Osteoblast (primary cell): ENCODE data around the gene CREB5. TPM values are rescaled to one million over a fixed set of nuclear protein-coding genes. Genes with fewer than 3 reads are reported as not detected.

Experiments used
- DNase-seq: peaks from one replicate; pipeline ENCODE4 v3.0.0; 2011; ENCODE audit warnings: low spot score, mixed read lengths; ENCODE audit not compliant: insufficient read length; ENCODE audit errors: missing footprints
- H2AFZ ChIP-seq: 2 replicates; pipeline ENCODE4 v1.6.0; 2011; ENCODE audit warnings: mild to moderate bottlenecking, low read length
- H3K27ac ChIP-seq: 2 replicates; pipeline ENCODE4 v1.5.1; 2011; ENCODE audit warnings: mild to moderate bottlenecking, low read depth, low read length, moderate library complexity
- H3K27me3 ChIP-seq: 2 replicates; pipeline ENCODE4 v1.6.0; 2012; ENCODE audit warnings: mild to moderate bottlenecking, control low read depth, inconsistent platforms, low read length, moderate library complexity; ENCODE audit not compliant: insufficient read depth
- H3K36me3 ChIP-seq: 2 replicates; pipeline ENCODE4 v1.5.1; 2011; ENCODE audit warnings: mild to moderate bottlenecking, low read length, control low read depth, moderate library complexity; ENCODE audit not compliant: insufficient read depth
- H3K4me1 ChIP-seq: 2 replicates; pipeline ENCODE4 v1.5.1; 2011; ENCODE audit warnings: mild to moderate bottlenecking, low read length, control low read depth, moderate library complexity; ENCODE audit not compliant: insufficient read depth
- H3K4me2 ChIP-seq: 2 replicates; pipeline ENCODE4 v1.6.0; 2011; ENCODE audit warnings: mild to moderate bottlenecking, low read length; ENCODE audit not compliant: insufficient read depth
- H3K4me3 ChIP-seq: fragments of 200-600 bp; sonication (generic); 3 replicates; pipeline ENCODE4 v1.5.1; 2012; ENCODE audit warnings: mild to moderate bottlenecking, low read length, inconsistent platforms; ENCODE audit not compliant: insufficient read depth
- H3K79me2 ChIP-seq: 2 replicates; pipeline ENCODE4 v1.6.0; 2012; ENCODE audit warnings: mild to moderate bottlenecking, low read length, control low read depth, inconsistent platforms; ENCODE audit not compliant: insufficient read depth
- H3K9me3 ChIP-seq: 2 replicates; pipeline ENCODE4 v1.5.1; 2011; ENCODE audit warnings: low read depth, low read length, control low read depth
- H4K20me1 ChIP-seq: 2 replicates; pipeline ENCODE4 v1.6.0; 2012; ENCODE audit warnings: mild to moderate bottlenecking, low read length, control low read depth; ENCODE audit not compliant: insufficient read depth
- total RNA-seq: library from RNA; depleted of rRNA; stranded (reverse); fragments of >200 nt; gene quantifications from 2 replicates; pipeline ENCODE4 v1.2.3, GENCODE V29; 2012
- TF ChIP-seq, protein P1 (sequence below): IDR thresholded peaks from 2 replicates; pipeline ENCODE4 v1.5.1; 2011; ENCODE audit warnings: mild to moderate bottlenecking, low read depth, low read length, moderate library complexity; ENCODE audit errors: extremely low read depth

CREB5 gene
- total RNA-seq, 1 donor, result 5.1 TPM

DNA sequence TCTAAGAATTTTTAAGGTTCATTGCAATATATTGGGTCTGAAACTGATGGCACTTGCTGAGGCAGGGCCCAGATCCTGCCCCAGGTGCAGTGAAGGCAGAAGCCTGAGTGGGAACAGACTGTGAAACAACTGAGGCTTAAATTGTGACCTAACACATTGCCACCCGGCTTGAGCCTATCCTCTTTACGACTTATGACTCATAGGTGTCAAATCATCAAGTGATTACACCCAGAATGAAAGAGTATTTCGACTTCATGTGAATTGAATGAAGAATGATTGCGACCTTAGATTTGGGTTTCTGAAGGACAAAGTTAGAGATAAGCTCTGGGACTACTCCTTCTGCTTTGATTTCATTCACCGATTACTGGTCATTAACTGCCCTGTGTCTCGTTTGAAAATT, 200.9 kb downstream of the CREB5 start:
- TF ChIP-seq, protein P1, sequence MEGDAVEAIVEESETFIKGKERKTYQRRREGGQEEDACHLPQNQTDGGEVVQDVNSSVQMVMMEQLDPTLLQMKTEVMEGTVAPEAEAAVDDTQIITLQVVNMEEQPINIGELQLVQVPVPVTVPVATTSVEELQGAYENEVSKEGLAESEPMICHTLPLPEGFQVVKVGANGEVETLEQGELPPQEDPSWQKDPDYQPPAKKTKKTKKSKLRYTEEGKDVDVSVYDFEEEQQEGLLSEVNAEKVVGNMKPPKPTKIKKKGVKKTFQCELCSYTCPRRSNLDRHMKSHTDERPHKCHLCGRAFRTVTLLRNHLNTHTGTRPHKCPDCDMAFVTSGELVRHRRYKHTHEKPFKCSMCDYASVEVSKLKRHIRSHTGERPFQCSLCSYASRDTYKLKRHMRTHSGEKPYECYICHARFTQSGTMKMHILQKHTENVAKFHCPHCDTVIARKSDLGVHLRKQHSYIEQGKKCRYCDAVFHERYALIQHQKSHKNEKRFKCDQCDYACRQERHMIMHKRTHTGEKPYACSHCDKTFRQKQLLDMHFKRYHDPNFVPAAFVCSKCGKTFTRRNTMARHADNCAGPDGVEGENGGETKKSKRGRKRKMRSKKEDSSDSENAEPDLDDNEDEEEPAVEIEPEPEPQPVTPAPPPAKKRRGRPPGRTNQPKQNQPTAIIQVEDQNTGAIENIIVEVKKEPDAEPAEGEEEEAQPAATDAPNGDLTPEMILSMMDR, result no peak
- H3K79me2 ChIP-seq, result no peaks in the 10 kb centered on the region
- H3K4me1 ChIP-seq, result peaks cover 4% of the 10 kb centered on the region
- no peaks in the 10 kb centered on the region for H3K36me3 ChIP-seq
- DNase-seq, result no peak
- H3K27ac ChIP-seq, result no peak overlapping the region
- no peaks in the 10 kb centered on the region for H4K20me1 ChIP-seq
- no peaks in the 10 kb centered on the region for H3K27me3 ChIP-seq
- H3K4me2 ChIP-seq, result no peak overlapping the region
- no peaks in the 10 kb centered on the region for H3K9me3 ChIP-seq
- no peak overlapping the region for H2AFZ ChIP-seq
- H3K4me3 ChIP-seq, result no peak overlapping the region

DNA sequence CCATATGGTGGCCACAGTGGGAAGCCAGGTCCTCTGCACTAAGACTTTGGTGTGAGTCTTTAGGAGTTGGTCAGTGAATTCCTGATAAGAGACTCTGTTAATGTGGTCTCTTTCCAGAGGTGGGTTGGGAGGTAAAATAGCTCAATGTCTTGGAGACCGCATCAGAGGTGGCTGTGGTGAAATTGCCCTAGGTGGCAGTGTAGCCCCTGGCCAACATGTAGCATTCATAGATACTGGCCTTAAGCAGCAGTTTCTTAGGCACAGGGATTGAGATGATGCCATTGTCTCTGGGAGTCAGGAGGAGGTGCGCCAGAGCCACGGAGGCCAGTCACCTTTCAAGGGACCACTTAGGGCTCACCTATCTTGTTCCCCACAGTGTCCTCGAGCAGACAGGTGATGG, 202.8 kb downstream of the CREB5 start:
- H3K36me3 ChIP-seq, result no peaks in the 10 kb centered on the region
- no peaks in the 10 kb centered on the region for H3K27me3 ChIP-seq
- H4K20me1 ChIP-seq, result no peaks in the 10 kb centered on the region
- H3K4me3 ChIP-seq, result no peak overlapping the region
- no peaks in the 10 kb centered on the region for H3K4me1 ChIP-seq
- no peaks in the 10 kb centered on the region for H3K79me2 ChIP-seq
- H3K27ac ChIP-seq, result no peak overlapping the region
- TF ChIP-seq, protein P1, result no peak
- no peak for DNase-seq
- H2AFZ ChIP-seq, result no peak overlapping the region
- no peak overlapping the region for H3K4me2 ChIP-seq
- H3K9me3 ChIP-seq, result no peaks in the 10 kb centered on the region

DNA sequence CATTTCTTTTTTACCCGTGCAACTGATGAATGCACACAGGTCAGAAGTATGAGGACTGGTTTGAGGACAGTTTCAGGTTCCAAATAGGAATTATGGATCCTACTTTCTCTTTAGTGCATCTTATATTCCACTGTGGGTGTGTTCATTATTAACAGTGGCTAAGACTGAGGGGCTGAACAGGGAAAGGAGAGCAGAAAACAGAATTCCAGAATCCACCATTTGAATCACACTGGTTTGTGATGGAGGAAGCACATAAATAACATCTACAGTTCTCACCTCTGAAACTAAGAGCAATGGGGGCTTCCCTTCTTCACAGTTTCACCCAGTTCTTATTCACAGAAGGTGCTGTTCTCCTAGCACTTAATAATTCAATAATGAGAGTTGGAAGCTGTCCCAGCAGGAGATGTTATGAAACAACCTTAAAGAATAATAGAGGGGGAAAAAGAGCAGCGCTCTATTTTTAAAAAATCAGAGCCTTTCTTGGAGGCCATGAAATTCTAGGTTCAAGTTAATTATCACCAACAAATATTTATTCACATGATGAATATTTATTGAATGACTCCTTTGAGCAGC, 205.1 kb downstream of the CREB5 start:
- no peaks in the 10 kb centered on the region for H4K20me1 ChIP-seq

DNA sequence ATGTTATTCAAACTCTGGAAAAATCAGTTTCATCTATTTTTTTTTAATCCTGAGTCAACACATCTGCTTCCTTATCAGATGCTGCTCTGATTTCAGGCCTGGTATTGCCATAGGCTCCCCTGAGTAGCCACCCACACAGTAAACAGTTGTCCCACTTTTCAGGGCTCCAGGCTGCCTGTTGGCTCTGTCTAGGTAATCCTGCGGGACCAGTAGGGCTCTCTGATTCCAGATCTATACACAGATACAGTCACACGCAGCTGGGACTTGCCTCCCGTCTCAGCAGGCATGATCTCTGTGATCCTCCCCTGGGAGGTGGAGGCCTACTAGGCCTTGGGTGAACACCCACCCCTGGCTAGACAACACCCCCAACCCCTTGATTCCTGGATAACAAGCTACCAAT, 206.1 kb downstream of the CREB5 start:
- H3K27ac ChIP-seq, result no peak overlapping the region
- no peak overlapping the region for H3K4me3 ChIP-seq
- H3K36me3 ChIP-seq, result no peaks in the 10 kb centered on the region
- H2AFZ ChIP-seq, result no peak overlapping the region
- peaks cover 9% of the 10 kb centered on the region for H3K4me1 ChIP-seq
- H3K27me3 ChIP-seq, result no peaks in the 10 kb centered on the region
- TF ChIP-seq, protein P1, result no peak
- H4K20me1 ChIP-seq, result no peaks in the 10 kb centered on the region
- no peak for DNase-seq
- H3K4me2 ChIP-seq, result no peak overlapping the region
- no peaks in the 10 kb centered on the region for H3K9me3 ChIP-seq
- H3K79me2 ChIP-seq, result no peaks in the 10 kb centered on the region

More for the DNA sequence above, 205.1 kb downstream of the CREB5 start:
- no peak overlapping the region for H3K4me2 ChIP-seq
- H2AFZ ChIP-seq, result no peak overlapping the region
- TF ChIP-seq, protein P1, result no peak
- H3K27me3 ChIP-seq, result no peaks in the 10 kb centered on the region
- H3K79me2 ChIP-seq, result no peaks in the 10 kb centered on the region
- DNase-seq, result no peak
- no peak overlapping the region for H3K27ac ChIP-seq
- H3K36me3 ChIP-seq, result no peaks in the 10 kb centered on the region
- H3K9me3 ChIP-seq, result no peaks in the 10 kb centered on the region
- H3K4me3 ChIP-seq, result no peak overlapping the region
- peaks cover 5% of the 10 kb centered on the region for H3K4me1 ChIP-seq
